Naive thymus-derived CD4-positive, alpha-beta T cell (primary cell): Measurements from ENCODE around the gene NCKAP1. TPM values are rescaled to one million over a fixed set of nuclear protein-coding genes. Genes with fewer than 3 reads are reported as not detected.
"Not testable (repeated sequence)": the region's sequence is repeated elsewhere in the genome, so short reads cannot be mapped to it uniquely, and the experiment has no call there.

ENCODE experiments used
- ATAC-seq: fragments of 150-1000 bp; cut with Tn5 transposase; 2 replicates; pipeline ENCODE4 v1.10.0; 2021; ENCODE audit warnings: mild to moderate bottlenecking, moderate library complexity
- CTCF ChIA-PET: fragments of 350-600 bp; sonication (Branson Sonifier 250); formaldehyde crosslinking; loops from one replicate; lab custom pipeline; 2021; ENCODE audit warnings: antibody characterized with exemption; lab: Charles Lee
- POLR2A ChIA-PET: fragments of 350-600 bp; sonication (Branson Sonifier 250); formaldehyde crosslinking; loops from one replicate; lab custom pipeline; 2021; ENCODE audit warnings: antibody characterized with exemption, inconsistent platforms; lab: Charles Lee
- DNase-seq, 9 donors: peaks; one replicate each; pipeline versions ENCODE4 v3.0.0 to v3.0.0-alpha.2; 2020 to 2022; ENCODE audit warnings: mixed read lengths in 1 of 9
- H3K27ac ChIP-seq: one replicate; pipeline ENCODE4 v1.7.0; 2013; ENCODE audit warnings: mild to moderate bottlenecking, low read depth, low read length, moderate library complexity
- H3K27me3 ChIP-seq, 2 donors: one replicate each; pipeline ENCODE4 v1.7.0; 2013; ENCODE audit warnings: low read length in 2 of 2, mild to moderate bottlenecking in 2 of 2, moderate library complexity in 2 of 2; ENCODE audit not compliant: control insufficient read depth in 2 of 2, insufficient read depth in 2 of 2
- H3K36me3 ChIP-seq, 3 experiments: 1 replicate in 2 of 3; 2 replicates in 1 of 3; pipeline ENCODE4 v1.7.0; 2013; ENCODE audit warnings: low read length in 3 of 3, mild to moderate bottlenecking in 3 of 3, moderate library complexity in 1 of 3; ENCODE audit not compliant: insufficient read depth in 3 of 3, control insufficient read depth in 2 of 3
- H3K4me1 ChIP-seq, 2 donors: one replicate each; pipeline ENCODE4 v1.7.0; 2013; ENCODE audit warnings: low read length in 2 of 2, mild to moderate bottlenecking in 2 of 2, moderate library complexity in 1 of 2; ENCODE audit not compliant: control insufficient read depth in 2 of 2, insufficient read depth in 2 of 2
- H3K4me3 ChIP-seq: 2 replicates; pipeline ENCODE4 v1.7.0; 2013; ENCODE audit warnings: mild to moderate bottlenecking, low read length
- H3K9me3 ChIP-seq, 3 experiments: 1 replicate in 2 of 3; 2 replicates in 1 of 3; pipeline ENCODE4 v1.7.0; 2013; ENCODE audit warnings: low read length in 3 of 3; ENCODE audit not compliant: control insufficient read depth in 2 of 3
- H3K27ac Mint-ChIP-seq, 9 donors: one replicate each; pipeline ENCODE4 v1.8.0; 2020 to 2022; ENCODE audit warnings: mixed read lengths in 9 of 9, mild to moderate bottlenecking in 8 of 9, moderate library complexity in 5 of 9, inconsistent platforms in 2 of 9
- H3K27me3 Mint-ChIP-seq, 5 donors: one replicate each; pipeline ENCODE4 v1.8.0; 2021 to 2022; ENCODE audit warnings: mixed read lengths in 5 of 5, mild to moderate bottlenecking in 1 of 5
- H3K36me3 Mint-ChIP-seq, 5 donors: one replicate each; pipeline ENCODE4 v1.8.0; 2020 to 2022; ENCODE audit warnings: mixed read lengths in 5 of 5, mild to moderate bottlenecking in 3 of 5, inconsistent platforms in 1 of 5
- H3K4me1 Mint-ChIP-seq, 7 donors: one replicate each; pipeline ENCODE4 v1.8.0; 2020 to 2022; ENCODE audit warnings: mixed read lengths in 7 of 7, mild to moderate bottlenecking in 3 of 7, inconsistent platforms in 1 of 7
- H3K4me3 Mint-ChIP-seq, 10 donors: one replicate each; pipeline ENCODE4 v1.8.0; 2020 to 2022; ENCODE audit warnings: mild to moderate bottlenecking in 10 of 10, mixed read lengths in 10 of 10, moderate library complexity in 6 of 10, inconsistent platforms in 2 of 10
- H3K9me3 Mint-ChIP-seq, 11 donors: one replicate each; pipeline ENCODE4 v1.8.0; 2020 to 2022; ENCODE audit warnings: mixed read lengths in 11 of 11, mild to moderate bottlenecking in 4 of 11, inconsistent platforms in 1 of 11, moderate library complexity in 1 of 11
- intact Hi-C, 2 donors: fragments of 100-400 bp; cut with micrococcal nuclease; formaldehyde crosslinking; loops; one replicate each; pipeline ENCODE4 v1.15.1; 2023
- polyA plus RNA-seq, 2 donors: library from polyadenylated mRNA; unstranded; fragments of 300-500 nt; fragmentation: Illumina TruSeq; gene quantifications; one replicate each; pipeline ENCODE4 v1.2.3, GENCODE V29; 2021
- total RNA-seq, 6 experiments: library from RNA in 5 of 6; stranded (reverse) in 5 of 6; gene quantifications; 1 replicate in 5 of 6; 2 replicates in 1 of 6; pipeline ENCODE4 v1.2.3 and lab custom pipeline; 2021 to 2026

NCKAP1 gene
- total and polyA plus RNA-seq, 7 experiments from 2014 or later: 0.31 to 4.1 (median 2.6) TPM

GRCh38 chr2:183060571-183061231 lies 22.4 kb upstream of the NCKAP1 start:
- DNase-seq (no peak), ATAC-seq (no peak)
- no peaks in the 10 kb centered on the region for H3K4me1 Mint-ChIP-seq
- H3K4me3 ChIP-seq: no peak overlapping the region
- H3K9me3 Mint-ChIP-seq: no peaks in the 10 kb centered on the region
- H3K27me3 Mint-ChIP-seq: peaks cover 9 to 49% (median 24%) of the 10 kb centered on the region in 5 donors
- POLR2A ChIA-PET: no interaction called here
- H3K27me3 ChIP-seq: peaks cover 0 to under 1% of the 10 kb centered on the region in 2 donors
- H3K9me3 ChIP-seq: no peaks in the 10 kb centered on the region
- H3K36me3 ChIP-seq: no peaks in the 10 kb centered on the region
- no peak overlapping the region for H3K4me3 Mint-ChIP-seq
- intact Hi-C loops: no loop called here
- H3K4me1 ChIP-seq: no peaks in the 10 kb centered on the region
- H3K27ac ChIP-seq: no peak overlapping the region
- H3K27ac Mint-ChIP-seq: no peak overlapping the region
- no peaks in the 10 kb centered on the region for H3K36me3 Mint-ChIP-seq
- CTCF ChIA-PET: no interaction called here

DNA sequence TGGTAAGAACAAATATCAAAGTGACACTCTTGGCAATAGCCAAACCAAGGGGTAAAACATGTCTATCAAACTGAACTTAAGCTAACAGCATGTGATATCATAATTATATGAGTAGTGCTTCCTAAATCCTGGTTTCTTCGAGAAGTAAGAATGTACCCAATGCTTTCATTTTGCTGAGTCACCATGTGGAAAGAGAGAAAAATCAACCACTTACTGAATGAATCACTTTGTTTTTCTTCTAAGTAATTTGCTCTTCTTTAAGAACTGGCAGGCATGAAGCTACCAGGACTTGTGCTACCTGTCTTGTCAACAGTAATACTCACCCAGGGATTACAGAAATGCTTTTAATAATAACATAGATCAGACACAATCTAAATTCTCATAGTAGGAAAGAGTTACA lies 21.3 kb upstream of the NCKAP1 start:
- peaks cover 10 to 40% (median 23%) of the 10 kb centered on the region in 5 donors for H3K27me3 Mint-ChIP-seq
- no peaks in the 10 kb centered on the region for H3K9me3 ChIP-seq
- H3K36me3 Mint-ChIP-seq: no peaks in the 10 kb centered on the region
- intact Hi-C loops: no loop called here
- no peak overlapping the region for H3K27ac Mint-ChIP-seq
- no peak overlapping the region for H3K4me3 Mint-ChIP-seq
- H3K4me1 ChIP-seq: no peaks in the 10 kb centered on the region
- POLR2A ChIA-PET: no interaction called here
- CTCF ChIA-PET: no interaction called here
- no peak overlapping the region for H3K4me3 ChIP-seq
- ATAC-seq (no peak), DNase-seq (no peak)
- no peaks in the 10 kb centered on the region for H3K4me1 Mint-ChIP-seq
- H3K27me3 ChIP-seq: no peaks in the 10 kb centered on the region
- no peak overlapping the region for H3K27ac ChIP-seq
- H3K36me3 ChIP-seq: no peaks in the 10 kb centered on the region
- H3K9me3 Mint-ChIP-seq: no peaks in the 10 kb centered on the region

- POLR2A ChIA-PET: no interaction called here
- Mint-ChIP-seq H3K9me3 (no peaks in the 10 kb centered on the region), H3K4me1 (no peaks in the 10 kb centered on the region), H3K27me3 (peaks cover 17 to 33% (median 25%) of the 10 kb centered on the region in 5 donors), H3K27ac (no peak overlapping the region), H3K4me3 (no peak overlapping the region), H3K36me3 (no peaks in the 10 kb centered on the region)
- CTCF ChIA-PET: no interaction called here
- no peak overlapping the region for H3K27ac ChIP-seq
- H3K27me3 ChIP-seq: no peaks in the 10 kb centered on the region
- H3K36me3 ChIP-seq: no peaks in the 10 kb centered on the region
- intact Hi-C loops: no loop called here
- DNase-seq (no peak), ATAC-seq (no peak)
- H3K4me1 ChIP-seq: no peaks in the 10 kb centered on the region
- no peaks in the 10 kb centered on the region for H3K9me3 ChIP-seq
- no peak overlapping the region for H3K4me3 ChIP-seq
Observed at GRCh38 chr2:183057333-183057985, 19.2 kb upstream of the NCKAP1 start.

GRCh38 chr2:183049420-183049819 lies 11.2 kb upstream of the NCKAP1 start:
- Histone ChIP-seq H3K4me3 (no peak overlapping the region), H3K36me3 (no peaks in the 10 kb centered on the region), H3K27ac (no peak overlapping the region), H3K27me3 (no peaks in the 10 kb centered on the region), H3K9me3 (no peaks in the 10 kb centered on the region), H3K4me1 (no peaks in the 10 kb centered on the region)
- Mint-ChIP-seq H3K27ac (no peak overlapping the region), H3K4me3 (no peak overlapping the region), H3K36me3 (peaks cover 0 to 3% (median 0%) of the 10 kb centered on the region in 5 donors), H3K9me3 (peaks cover 0 to 5% (median 0%) of the 10 kb centered on the region in 11 donors), H3K4me1 (no peaks in the 10 kb centered on the region), H3K27me3 (peaks cover 8 to 31% (median 21%) of the 10 kb centered on the region in 5 donors)
- intact Hi-C loops: no loop called here
- ATAC-seq (no peak), DNase-seq (no peak)
- ChIA-PET CTCF (no interaction called here), POLR2A (no interaction called here)

DNA sequence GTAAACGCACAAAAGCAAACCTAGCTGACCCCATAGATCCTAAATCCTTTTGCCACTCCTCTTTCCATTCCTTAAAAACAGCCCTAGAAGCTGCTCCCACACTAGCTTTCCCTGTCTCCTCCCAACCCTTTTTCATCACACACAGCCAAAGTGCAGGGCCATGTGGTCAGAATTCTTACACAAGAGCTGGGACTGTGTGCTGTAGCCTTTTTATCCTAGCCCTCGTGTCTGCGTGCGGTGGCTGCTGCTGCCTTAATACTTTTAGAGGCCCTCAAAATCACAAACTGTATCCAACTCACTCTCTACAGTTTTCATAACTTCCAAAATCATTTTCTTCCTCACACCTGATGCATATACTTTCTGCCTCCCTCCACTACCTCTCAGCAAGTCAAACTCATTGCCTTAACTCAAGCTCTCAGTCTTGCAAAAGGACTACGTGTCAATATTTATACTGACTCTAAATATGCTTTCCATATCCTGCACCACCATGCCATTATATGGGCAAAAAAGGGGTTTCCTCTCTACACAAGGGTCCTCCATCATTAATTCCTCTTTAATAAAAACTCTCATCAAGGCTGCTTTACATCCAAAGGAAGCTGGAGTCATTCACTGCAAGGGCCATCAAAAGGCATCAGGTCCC lies 9.3 kb upstream of the NCKAP1 start:
- H3K27me3 Mint-ChIP-seq: peaks cover 11 to 33% (median 22%) of the 10 kb centered on the region in 5 donors
- H3K9me3 ChIP-seq, DNase-seq, H3K4me3 Mint-ChIP-seq, H3K9me3 Mint-ChIP-seq, H3K27me3 ChIP-seq, H3K4me3 ChIP-seq, H3K27ac Mint-ChIP-seq, H3K27ac ChIP-seq, H3K36me3 Mint-ChIP-seq, H3K4me1 ChIP-seq, ATAC-seq, H3K36me3 ChIP-seq, intact Hi-C loops, H3K4me1 Mint-ChIP-seq, POLR2A ChIA-PET: not testable (repeated sequence)
- CTCF ChIA-PET: interaction anchor here (0.6 kb wide), 1 partner anchor 21 kb away, joined by 4 read pairs; no protein-coding TSS in a partner anchor

GRCh38 chr2:183043580-183043979 lies 5.3 kb upstream of the NCKAP1 start:
- H3K36me3 ChIP-seq, H3K4me1 ChIP-seq, CTCF ChIA-PET, H3K27ac Mint-ChIP-seq, H3K4me3 Mint-ChIP-seq, H3K9me3 ChIP-seq, intact Hi-C loops, POLR2A ChIA-PET, H3K27ac ChIP-seq, DNase-seq, H3K9me3 Mint-ChIP-seq, H3K4me3 ChIP-seq, ATAC-seq, H3K36me3 Mint-ChIP-seq: not testable (repeated sequence)
- Mint-ChIP-seq H3K27me3 (peaks cover 24 to 62% (median 50%) of the 10 kb centered on the region in 5 donors), H3K4me1 (peaks cover 6 to 15% (median 12%) of the 10 kb centered on the region in 7 donors)
- peaks cover 0 to 15% of the 10 kb centered on the region in 2 donors for H3K27me3 ChIP-seq
